GM23338 (cell line): Measurements from ENCODE around the gene DRG2.

Source experiments
- CREB1 ChIP-seq: fragments of 250-450 bp; sonication (Bioruptor Pico); IDR thresholded peaks from 2 replicates; pipeline ENCODE4 v1.5.0; 2020; ENCODE audit warnings: low read depth, mild to moderate bottlenecking, moderate library complexity
- CTCF ChIP-seq, 2 experiments: fragments of 200-600 bp in 1 of 2; sonication (generic) in 1 of 2; conservative IDR thresholded peaks; 2 replicates each; pipeline versions ENCODE4 v1.5.1 to v1.6.1; 2016 to 2017; ENCODE audit warnings: antibody characterized with exemption in 2 of 2, low read depth in 2 of 2, mild to moderate bottlenecking in 2 of 2, moderate library complexity in 1 of 2
- EZH2 ChIP-seq: fragments of 200-600 bp; sonication (generic); IDR thresholded peaks from one replicate; pipeline ENCODE4 v1.8.0; 2017; ENCODE audit warnings: antibody characterized with exemption, mild to moderate bottlenecking, low read depth; ENCODE audit not compliant: unreplicated experiment
- EZH2phosphoT487 ChIP-seq: fragments of 200-600 bp; sonication (generic); IDR thresholded peaks from one replicate; pipeline ENCODE4 v1.8.1; 2018; ENCODE audit warnings: antibody characterized with exemption; ENCODE audit not compliant: unreplicated experiment
- JUNB ChIP-seq: IDR thresholded peaks from one replicate; pipeline ENCODE4 v1.6.1; 2016; ENCODE audit warnings: antibody characterized with exemption; ENCODE audit not compliant: unreplicated experiment
- POLR2AphosphoS5 ChIP-seq: IDR thresholded peaks from 2 replicates; pipeline ENCODE4 v1.6.1; 2016; ENCODE audit warnings: antibody characterized with exemption, low read depth
- REST ChIP-seq: IDR thresholded peaks from one replicate; pipeline ENCODE4 v1.6.1; 2018; ENCODE audit warnings: antibody characterized with exemption; ENCODE audit not compliant: unreplicated experiment
- STAT1 ChIP-seq: IDR thresholded peaks from one replicate; pipeline ENCODE4 v1.6.1; 2016; ENCODE audit warnings: antibody characterized with exemption; ENCODE audit not compliant: unreplicated experiment
- ZNF114 ChIP-seq: fragments of 250-450 bp; sonication (Bioruptor Pico); IDR thresholded peaks from 2 replicates; pipeline ENCODE4 v1.5.0; 2020; ENCODE audit warnings: mild to moderate bottlenecking, moderate library complexity
- TF ChIP-seq, protein P1 (sequence below): IDR thresholded peaks from 2 replicates; pipeline ENCODE4 v1.6.1; 2016; ENCODE audit warnings: antibody characterized with exemption

DNA sequence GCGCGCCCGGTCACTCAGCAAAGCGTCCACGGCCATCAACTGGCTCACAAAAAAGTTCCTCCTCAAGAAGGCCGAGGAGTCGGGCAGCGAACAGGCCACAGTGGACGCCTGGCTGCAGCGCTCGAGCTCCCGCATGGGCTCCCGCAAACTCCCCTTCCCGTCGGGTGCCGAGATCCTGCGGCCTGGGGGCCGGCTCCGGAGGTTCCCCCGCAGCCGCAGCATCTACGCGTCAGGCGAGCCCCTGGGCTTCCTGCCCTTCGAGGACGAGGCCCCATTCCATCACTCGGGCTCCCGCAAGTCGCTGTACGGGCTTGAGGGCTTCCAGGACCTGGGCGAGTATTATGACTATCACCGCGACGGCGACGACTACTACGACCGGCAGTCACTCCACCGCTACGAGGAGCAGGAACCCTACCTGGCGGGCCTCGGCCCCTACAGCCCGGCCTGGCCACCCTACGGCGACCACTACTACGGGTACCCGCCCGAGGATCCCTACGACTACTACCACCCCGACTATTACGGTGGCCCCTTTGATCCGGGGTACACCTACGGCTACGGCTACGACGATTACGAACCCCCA lies 31.5 kb downstream of the DRG2 start:
- TF ChIP-seq CTCF (conservative IDR thresholded peaks at IDR 0.05; ENCODE audit: low read depth in 2 of 2) = no peak
- TF ChIP-seq POLR2AphosphoS5 = no peak
- no peak for TF ChIP-seq ZNF114 (CRISPR knock-in tag)
- no peak for TF ChIP-seq EZH2
- no peak for TF ChIP-seq CREB1
- TF ChIP-seq, protein P1, sequence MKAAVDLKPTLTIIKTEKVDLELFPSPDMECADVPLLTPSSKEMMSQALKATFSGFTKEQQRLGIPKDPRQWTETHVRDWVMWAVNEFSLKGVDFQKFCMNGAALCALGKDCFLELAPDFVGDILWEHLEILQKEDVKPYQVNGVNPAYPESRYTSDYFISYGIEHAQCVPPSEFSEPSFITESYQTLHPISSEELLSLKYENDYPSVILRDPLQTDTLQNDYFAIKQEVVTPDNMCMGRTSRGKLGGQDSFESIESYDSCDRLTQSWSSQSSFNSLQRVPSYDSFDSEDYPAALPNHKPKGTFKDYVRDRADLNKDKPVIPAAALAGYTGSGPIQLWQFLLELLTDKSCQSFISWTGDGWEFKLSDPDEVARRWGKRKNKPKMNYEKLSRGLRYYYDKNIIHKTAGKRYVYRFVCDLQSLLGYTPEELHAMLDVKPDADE = no peak
- TF ChIP-seq JUNB = no peak
- no peak for TF ChIP-seq EZH2phosphoT487
- no peak for TF ChIP-seq REST
- TF ChIP-seq STAT1 = no peak
